OCI-LY7 (cell line): ENCODE results near the gene GABPB1. TPM values are rescaled to one million over a fixed set of nuclear protein-coding genes. Genes with fewer than 3 reads are reported as not detected.

Experiments
- BruUV-seq: library from RNA; stranded (reverse); fragments of 400-500 nt; replicated peaks from 2 replicates; lab custom pipeline; 2021; lab: Mats Ljungman, UMichigan
- CTCF ChIA-PET: fragments of 300-600 bp; sonication (Branson Sonifier 250); formaldehyde crosslinking; loops from one replicate; lab custom pipeline; 2022; ENCODE audit warnings: antibody characterized with exemption; ENCODE audit not compliant: unreplicated experiment; lab: Charles Lee
- POLR2A ChIA-PET: fragments of 300-600 bp; sonication (Branson Sonifier 250); formaldehyde crosslinking; loops from one replicate; lab custom pipeline; 2022; ENCODE audit warnings: antibody characterized with exemption; lab: Charles Lee
- DNase-seq: peaks from one replicate; pipeline ENCODE4 v3.0.0-alpha.2; 2015; ENCODE audit warnings: low spot score
- H2AFZ ChIP-seq: fragments of 200-600 bp; sonication (generic), shearing (Covaris generic); 2 replicates; pipeline ENCODE4 v1.6.1; 2014; ENCODE audit warnings: mild to moderate bottlenecking, antibody characterized with exemption, low read length, moderate library complexity
- H3K27ac ChIP-seq: fragments of 200-600 bp; sonication (generic); 2 replicates; pipeline ENCODE4 v1.5.1; 2014; ENCODE audit warnings: mixed run types, low read depth, mild to moderate bottlenecking, moderate library complexity, low read length, inconsistent platforms; ENCODE audit not compliant: poor library complexity, severe bottlenecking
- H3K36me3 ChIP-seq: fragments of 200-600 bp; sonication (generic); 2 replicates; pipeline ENCODE4 v1.6.1; 2014; ENCODE audit warnings: mild to moderate bottlenecking, antibody characterized with exemption, low read length, moderate library complexity, mixed read lengths; ENCODE audit not compliant: insufficient read depth
- H3K4me1 ChIP-seq: fragments of 200-600 bp; sonication (generic); 2 replicates; pipeline ENCODE4 v1.5.1; 2014; ENCODE audit warnings: mild to moderate bottlenecking, low read length; ENCODE audit not compliant: insufficient read depth, poor library complexity, severe bottlenecking
- H3K4me2 ChIP-seq: fragments of 200-600 bp; sonication (generic); 2 replicates; pipeline ENCODE4 v1.6.1; 2014; ENCODE audit warnings: mild to moderate bottlenecking, low read length
- H3K4me3 ChIP-seq: fragments of 200-600 bp; sonication (generic); 2 replicates; pipeline ENCODE4 v1.5.1; 2014; ENCODE audit warnings: mild to moderate bottlenecking, low read depth, low read length; ENCODE audit not compliant: poor library complexity, severe bottlenecking
- H3K79me2 ChIP-seq: fragments of 200-600 bp; sonication (generic); 2 replicates; pipeline ENCODE4 v1.6.1; 2016; ENCODE audit warnings: low read depth, mild to moderate bottlenecking, low read length, moderate library complexity, mixed read lengths; ENCODE audit not compliant: insufficient read depth
- H3K9me2 ChIP-seq: fragments of 200-600 bp; sonication (generic); 2 replicates; pipeline ENCODE4 v1.6.1; 2016; ENCODE audit warnings: mild to moderate bottlenecking, low read length, mixed read lengths; ENCODE audit not compliant: insufficient read depth
- H3K9me3 ChIP-seq: fragments of 200-600 bp; sonication (generic); 2 replicates; pipeline ENCODE4 v1.6.1; 2014; ENCODE audit warnings: mild to moderate bottlenecking, mixed run types, low read length, mixed read lengths
- H4K20me1 ChIP-seq: fragments of 200-600 bp; sonication (generic); 2 replicates; pipeline ENCODE4 v1.6.1; 2014; ENCODE audit warnings: mild to moderate bottlenecking, antibody characterized with exemption, low read length, moderate library complexity, mixed read lengths; ENCODE audit not compliant: insufficient read depth
- CTCF ChIP-seq: fragments of 200-600 bp; sonication (generic); conservative IDR thresholded peaks from 2 replicates; pipeline ENCODE4 v1.5.1; 2014; ENCODE audit warnings: mild to moderate bottlenecking, antibody characterized with exemption, low read length, moderate library complexity, mixed read lengths
- EZH2phosphoT487 ChIP-seq: fragments of 200-600 bp; sonication (generic); IDR thresholded peaks from 2 replicates; pipeline ENCODE4 v1.6.1; 2018; ENCODE audit warnings: low read depth, borderline replicate concordance, mild to moderate bottlenecking, mixed run types, antibody characterized with exemption, low read length, moderate library complexity, mixed read lengths
- intact Hi-C: fragments of 100-400 bp; cut with micrococcal nuclease; formaldehyde crosslinking; loops from one replicate; pipeline ENCODE4 v1.10.0; 2022; ENCODE audit not compliant: unreplicated experiment
- total RNA-seq, 2 experiments: library from RNA; depleted of rRNA in 1 of 2; stranded (reverse); fragments of >200 nt in 1 of 2; shearing (Covaris generic) in 1 of 2; gene quantifications; 2 replicates each; pipeline ENCODE4 v1.2.3, GENCODE V29; 2014 to 2022

GABPB1 gene
- total RNA-seq, 2 experiments from 2014 or later, result 32.6 to 53.3 TPM

GRCh38 chr15:50246631-50247030, 108.4 kb downstream of the GABPB1 start:
- Histone ChIP-seq H4K20me1 (no peaks in the 10 kb centered on the region), H3K79me2 (no peaks in the 10 kb centered on the region), H2AFZ (no peak overlapping the region), H3K27ac (no peak overlapping the region), H3K9me3 (no peaks in the 10 kb centered on the region), H3K4me2 (no peak overlapping the region), H3K4me1 (no peaks in the 10 kb centered on the region), H3K36me3 (no peaks in the 10 kb centered on the region), H3K4me3 (no peak overlapping the region), H3K9me2 (no peaks in the 10 kb centered on the region)
- intact Hi-C loops, result no loop called here
- no peak for TF ChIP-seq CTCF
- TF ChIP-seq EZH2phosphoT487, result no peak
- CTCF ChIA-PET, result no interaction called here
- no TSS peak for BruUV-seq
- POLR2A ChIA-PET, result no interaction called here
- no peak for DNase-seq

GRCh38 chr15:50244959-50245624, 109.9 kb downstream of the GABPB1 start:
- intact Hi-C loops, result no loop called here
- Histone ChIP-seq H4K20me1 (no peaks in the 10 kb centered on the region), H2AFZ (no peak overlapping the region), H3K9me2 (no peaks in the 10 kb centered on the region), H3K79me2 (no peaks in the 10 kb centered on the region), H3K4me3 (no peak overlapping the region), H3K27ac (no peak overlapping the region), H3K36me3 (no peaks in the 10 kb centered on the region), H3K4me2 (no peak overlapping the region), H3K4me1 (no peaks in the 10 kb centered on the region), H3K9me3 (no peaks in the 10 kb centered on the region)
- DNase-seq, result no peak
- ChIA-PET POLR2A (no interaction called here), CTCF (no interaction called here)
- TF ChIP-seq CTCF (no peak), EZH2phosphoT487 (no peak)
- BruUV-seq, result no TSS peak

- no peak overlapping the region for H2AFZ ChIP-seq
- TF ChIP-seq CTCF (no peak), EZH2phosphoT487 (no peak)
These were observed 110.8 kb downstream of the GABPB1 start for GRCh38 chr15:50244153-50244552.

More at GRCh38 chr15:50244153-50244552, 110.8 kb downstream of the GABPB1 start:
- Histone ChIP-seq H3K27ac (no peak overlapping the region), H3K4me2 (no peak overlapping the region), H3K4me3 (no peak overlapping the region), H3K4me1 (no peaks in the 10 kb centered on the region), H4K20me1 (no peaks in the 10 kb centered on the region), H3K9me3 (no peaks in the 10 kb centered on the region), H3K36me3 (no peaks in the 10 kb centered on the region), H3K79me2 (no peaks in the 10 kb centered on the region), H3K9me2 (no peaks in the 10 kb centered on the region)
- no peak for DNase-seq
- intact Hi-C loops, result no loop called here
- BruUV-seq, result no TSS peak
- ChIA-PET CTCF (no interaction called here), POLR2A (no interaction called here)
